ENCODE measurements around the gene BBS4. TPM values are rescaled to one million over a fixed set of nuclear protein-coding genes. Genes with fewer than 3 reads are reported as not detected.

BBS4 gene
- total and polyA plus RNA-seq, 2 donors (not counting 1 experiment from before 2014, with no cell fraction given): 27.9 to 29.4 TPM

DNA sequence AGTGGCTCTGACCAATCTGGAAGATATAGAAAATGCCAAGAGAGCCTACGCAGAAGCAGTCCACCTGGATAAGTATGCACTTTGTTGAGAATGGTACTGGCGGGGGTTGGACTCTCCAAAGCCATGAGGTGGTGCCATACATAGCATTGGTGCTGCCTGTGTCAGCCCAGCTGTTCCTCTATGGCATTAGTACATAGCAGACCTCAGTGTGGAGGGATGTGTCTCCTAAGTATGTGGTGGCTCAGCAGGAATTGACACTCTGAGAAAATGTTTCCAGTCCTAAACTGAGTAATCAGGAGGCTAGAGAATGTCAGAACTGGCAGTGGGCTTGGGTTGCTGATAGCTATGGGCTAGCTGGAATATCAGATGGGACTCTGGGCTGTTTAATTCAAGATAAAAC is 49.1 kb downstream of the BBS4 start:
- Histone ChIP-seq H3K79me2 (ENCODE audit: control insufficient read depth, insufficient read depth, low read length) (no peaks in the 10 kb centered on the region), H3K4me1 (ENCODE audit: control insufficient read depth, extremely low read depth, insufficient read depth, low read length) (no peaks in the 10 kb centered on the region), H2AFZ (ENCODE audit: low read length) (no peak overlapping the region), H3K36me3 (ENCODE audit: control insufficient read depth, insufficient read depth, low read length) (peaks cover 5% of the 10 kb centered on the region), H3K9ac (ENCODE audit: insufficient read depth, low read length) (no peak overlapping the region), H3K27me3 (ENCODE audit: control insufficient read depth, insufficient read depth, low read length) (no peaks in the 10 kb centered on the region), H3K27ac (ENCODE audit: insufficient read depth, low read length) (no peak overlapping the region), H3K9me3 (ENCODE audit: control insufficient read depth, insufficient read depth, low read depth, low read length) (no peaks in the 10 kb centered on the region), H3K4me2 (ENCODE audit: extremely low read depth, insufficient read depth, low read length) (no peak overlapping the region), H4K20me1 (ENCODE audit: control insufficient read depth, extremely low read depth, insufficient read depth, low read length) (no peaks in the 10 kb centered on the region), H3K4me3 (replicated peaks in 1 of 4; ENCODE audit: control extremely low read depth in 1 of 4, insufficient read depth in 1 of 4, low read depth in 3 of 4, low read length in 4 of 4) (no peak overlapping the region)
- TF ChIP-seq CTCF (conservative IDR thresholded peaks at IDR 0.05 in 1 of 2, IDR thresholded peaks at IDR 0.05 in 1 of 2; ENCODE audit: low read depth in 1 of 2, low read length in 2 of 2): no peak
- TF ChIP-seq EZH2 (IDR thresholded peaks at IDR 0.05; ENCODE audit: low read length, missing control alignments): no peak
- no peak for DNase-seq (ENCODE audit: low read depth in 2 of 2)

GRCh38 chr15:72737061-72737460 is 51.1 kb downstream of the BBS4 start:
- no peak for DNase-seq (ENCODE audit: low read depth in 2 of 2)

GRCh38 chr15:72737723-72738122 is 51.7 kb downstream of the BBS4 start:
- H3K4me2 ChIP-seq (ENCODE audit: extremely low read depth, insufficient read depth, low read length): no peak overlapping the region
- H3K27ac ChIP-seq (ENCODE audit: insufficient read depth, low read length): no peak overlapping the region
- TF ChIP-seq EZH2 (IDR thresholded peaks at IDR 0.05; ENCODE audit: low read length, missing control alignments): no peak
- TF ChIP-seq CTCF (conservative IDR thresholded peaks at IDR 0.05 in 1 of 2, IDR thresholded peaks at IDR 0.05 in 1 of 2; ENCODE audit: low read depth in 1 of 2, low read length in 2 of 2): no peak
- no peak overlapping the region for H3K4me3 ChIP-seq (replicated peaks in 1 of 4; ENCODE audit: control extremely low read depth in 1 of 4, insufficient read depth in 1 of 4, low read depth in 3 of 4, low read length in 4 of 4)
- no peaks in the 10 kb centered on the region for H3K79me2 ChIP-seq (ENCODE audit: control insufficient read depth, insufficient read depth, low read length)
- no peaks in the 10 kb centered on the region for H3K27me3 ChIP-seq (ENCODE audit: control insufficient read depth, insufficient read depth, low read length)
- no peak overlapping the region for H3K9ac ChIP-seq (ENCODE audit: insufficient read depth, low read length)
- no peaks in the 10 kb centered on the region for H3K4me1 ChIP-seq (ENCODE audit: control insufficient read depth, extremely low read depth, insufficient read depth, low read length)
- H2AFZ ChIP-seq (ENCODE audit: low read length): no peak overlapping the region
- no peak for DNase-seq (ENCODE audit: low read depth in 2 of 2)
- peaks cover 5% of the 10 kb centered on the region for H3K36me3 ChIP-seq (ENCODE audit: control insufficient read depth, insufficient read depth, low read length)
- H3K9me3 ChIP-seq (ENCODE audit: control insufficient read depth, insufficient read depth, low read depth, low read length): no peaks in the 10 kb centered on the region
- H4K20me1 ChIP-seq (ENCODE audit: control insufficient read depth, extremely low read depth, insufficient read depth, low read length): no peaks in the 10 kb centered on the region

More at GRCh38 chr15:72737061-72737460, 51.1 kb downstream of the BBS4 start:
- H3K4me3 ChIP-seq (replicated peaks in 1 of 4; ENCODE audit: control extremely low read depth in 1 of 4, insufficient read depth in 1 of 4, low read depth in 3 of 4, low read length in 4 of 4): no peak overlapping the region
- H4K20me1 ChIP-seq (ENCODE audit: control insufficient read depth, extremely low read depth, insufficient read depth, low read length): no peaks in the 10 kb centered on the region
- H3K36me3 ChIP-seq (ENCODE audit: control insufficient read depth, insufficient read depth, low read length): peaks cover 5% of the 10 kb centered on the region
- no peaks in the 10 kb centered on the region for H3K9me3 ChIP-seq (ENCODE audit: control insufficient read depth, insufficient read depth, low read depth, low read length)
- TF ChIP-seq CTCF (conservative IDR thresholded peaks at IDR 0.05 in 1 of 2, IDR thresholded peaks at IDR 0.05 in 1 of 2; ENCODE audit: low read depth in 1 of 2, low read length in 2 of 2): no peak
- TF ChIP-seq EZH2 (IDR thresholded peaks at IDR 0.05; ENCODE audit: low read length, missing control alignments): no peak
- H3K79me2 ChIP-seq (ENCODE audit: control insufficient read depth, insufficient read depth, low read length): no peaks in the 10 kb centered on the region
- no peak overlapping the region for H3K27ac ChIP-seq (ENCODE audit: insufficient read depth, low read length)
- no peaks in the 10 kb centered on the region for H3K27me3 ChIP-seq (ENCODE audit: control insufficient read depth, insufficient read depth, low read length)
- no peak overlapping the region for H3K9ac ChIP-seq (ENCODE audit: insufficient read depth, low read length)
- H3K4me2 ChIP-seq (ENCODE audit: extremely low read depth, insufficient read depth, low read length): no peak overlapping the region
- H3K4me1 ChIP-seq (ENCODE audit: control insufficient read depth, extremely low read depth, insufficient read depth, low read length): no peaks in the 10 kb centered on the region
- no peak overlapping the region for H2AFZ ChIP-seq (ENCODE audit: low read length)

Measured in fibroblast of lung (primary cell).